IPS DF 19.7 (cell line): ENCODE measurements around the gene FCHSD2.
"Not testable (repeated sequence)": the region's sequence is repeated elsewhere in the genome, so short reads cannot be mapped to it uniquely, and the experiment has no call there.

Experiments
- DNase-seq: peaks from one replicate; pipeline ENCODE4 v3.0.0-alpha.2; 2013; ENCODE audit warnings: low read depth, low spot score

FCHSD2 gene

GRCh38 chr11:73152086-73152853 is 10.2 kb upstream of the FCHSD2 start:
- DNase-seq: no peak

GRCh38 chr11:73151416-73151815 is 9.3 kb upstream of the FCHSD2 start:
- DNase-seq: no peak

GRCh38 chr11:73149105-73149504 is 7.0 kb upstream of the FCHSD2 start:
- DNase-seq: no peak

GRCh38 chr11:73147771-73148681 is 5.9 kb upstream of the FCHSD2 start:
- no peak for DNase-seq

GRCh38 chr11:73145986-73146575 is 4.0 kb upstream of the FCHSD2 start:
- DNase-seq: no peak

- no peak for DNase-seq
Observed at GRCh38 chr11:73143126-73143838, 1.2 kb upstream of the FCHSD2 start.

- no peak for DNase-seq
Observed at GRCh38 chr11:73141309-73142127, 600 bp downstream of the FCHSD2 start.

GRCh38 chr11:73141031-73141308 is 1.1 kb downstream of the FCHSD2 start:
- DNase-seq: no peak

GRCh38 chr11:73140213-73141030 is 1.7 kb downstream of the FCHSD2 start:
- no peak for DNase-seq

- no peak for DNase-seq
Observed at GRCh38 chr11:73139476-73140198, 2.5 kb downstream of the FCHSD2 start.

GRCh38 chr11:73137944-73138274 is 4.2 kb downstream of the FCHSD2 start:
- DNase-seq: no peak

- no peak for DNase-seq
Observed at GRCh38 chr11:73137262-73137943, 4.7 kb downstream of the FCHSD2 start.

- DNase-seq: not testable (repeated sequence)
Observed at GRCh38 chr11:73136722-73137121, 5.4 kb downstream of the FCHSD2 start.

GRCh38 chr11:73135346-73136284 is 6.5 kb downstream of the FCHSD2 start:
- no peak for DNase-seq

GRCh38 chr11:73132349-73132748 is 9.8 kb downstream of the FCHSD2 start:
- DNase-seq: not testable (repeated sequence)

- no peak for DNase-seq
Observed at GRCh38 chr11:73130181-73130580, 11.9 kb downstream of the FCHSD2 start.

GRCh38 chr11:73129198-73129597 is 12.9 kb downstream of the FCHSD2 start:
- DNase-seq: no peak
